Fibroblast of mammary gland (primary cell): Measurements from ENCODE around the gene MS4A1.

Experiments used
- DNase-seq: peaks from one replicate; pipeline ENCODE4 v3.0.0-alpha.2; 2010; ENCODE audit warnings: low read depth
- H3K4me3 ChIP-seq: 2 replicates; pipeline ENCODE4 v1.5.1; 2011; ENCODE audit warnings: low read depth, mild to moderate bottlenecking, low read length, moderate library complexity; ENCODE audit not compliant: control insufficient read depth
- CTCF ChIP-seq: conservative IDR thresholded peaks from 2 replicates; pipeline ENCODE4 v1.5.1; 2011; ENCODE audit warnings: low read depth, low read length, inconsistent platforms; ENCODE audit not compliant: control insufficient read depth, insufficient read depth

The MS4A1 gene

GRCh38 chr11:60469723-60470122 lies 14.1 kb downstream of the MS4A1 start:
- no peak for DNase-seq
- H3K4me3 ChIP-seq, result no peak overlapping the region
- no peak for TF ChIP-seq CTCF

- TF ChIP-seq CTCF, result no peak
- no peak for DNase-seq
- H3K4me3 ChIP-seq, result no peak overlapping the region
These were observed 21.4 kb downstream of the MS4A1 start for GRCh38 chr11:60477035-60477445.

- no peak for DNase-seq
- TF ChIP-seq CTCF, result no peak
These were observed 26.7 kb downstream of the MS4A1 start for GRCh38 chr11:60482361-60482760.

GRCh38 chr11:60485987-60486386 lies 30.3 kb downstream of the MS4A1 start:
- TF ChIP-seq CTCF, result no peak
- no peak for DNase-seq
- H3K4me3 ChIP-seq, result no peak overlapping the region

More at GRCh38 chr11:60482361-60482760, 26.7 kb downstream of the MS4A1 start:
- no peak overlapping the region for H3K4me3 ChIP-seq

GRCh38 chr11:60492488-60493009 lies 36.9 kb downstream of the MS4A1 start, which contains the start of gene MS4A12:
MS4A12 (plus strand) TSS chr11:60492778; CDS start chr11:60497319, 4,541 bp downstream.
- no peak for TF ChIP-seq CTCF
- H3K4me3 ChIP-seq, result no peak within 1 kb of the TSS
- DNase-seq, result no peak

GRCh38 chr11:60493454-60493853 lies 37.8 kb downstream of the MS4A1 start:
- H3K4me3 ChIP-seq, result no peak overlapping the region
- no peak for DNase-seq
- no peak for TF ChIP-seq CTCF

GRCh38 chr11:60498399-60498798 lies 42.8 kb downstream of the MS4A1 start:
- no peak overlapping the region for H3K4me3 ChIP-seq
- no peak for DNase-seq
- TF ChIP-seq CTCF, result no peak
